Nephron (organoid): ENCODE data around the gene RPL18.
"Not testable (repeated sequence)": the region's sequence is repeated elsewhere in the genome, so short reads cannot be mapped to it uniquely, and the experiment has no call there.

ENCODE experiments used
- H3K27ac Mint-ChIP-seq, 3 experiments: 2 replicates each; pipeline ENCODE4 v1.8.0; 2020; ENCODE audit warnings: mixed read lengths in 3 of 3, mild to moderate bottlenecking in 2 of 3, moderate library complexity in 1 of 3
- H3K27me3 Mint-ChIP-seq: 2 replicates; pipeline ENCODE4 v1.8.0; 2021; ENCODE audit warnings: low read depth, mild to moderate bottlenecking, moderate library complexity, mixed read lengths
- H3K36me3 Mint-ChIP-seq: 2 replicates; pipeline ENCODE4 v1.8.0; 2020; ENCODE audit warnings: low read depth, mixed read lengths
- H3K4me1 Mint-ChIP-seq: 2 replicates; pipeline ENCODE4 v1.8.0; 2020; ENCODE audit warnings: mixed read lengths
- H3K4me3 Mint-ChIP-seq, 3 experiments: 2 replicates each; pipeline ENCODE4 v1.8.0; 2020; ENCODE audit warnings: mild to moderate bottlenecking in 3 of 3, mixed read lengths in 3 of 3, moderate library complexity in 2 of 3
- H3K9me3 Mint-ChIP-seq: 2 replicates; pipeline ENCODE4 v1.8.0; 2020; ENCODE audit warnings: mixed read lengths
- TF ChIP-seq, protein P1 (sequence below), 3 experiments: fragments of 200-600 bp; sonication (generic); IDR thresholded peaks; one replicate each; pipeline ENCODE4 v1.5.0; 2021; ENCODE audit warnings: antibody characterized with exemption in 3 of 3; ENCODE audit not compliant: unreplicated experiment in 3 of 3

Gene RPL18

DNA sequence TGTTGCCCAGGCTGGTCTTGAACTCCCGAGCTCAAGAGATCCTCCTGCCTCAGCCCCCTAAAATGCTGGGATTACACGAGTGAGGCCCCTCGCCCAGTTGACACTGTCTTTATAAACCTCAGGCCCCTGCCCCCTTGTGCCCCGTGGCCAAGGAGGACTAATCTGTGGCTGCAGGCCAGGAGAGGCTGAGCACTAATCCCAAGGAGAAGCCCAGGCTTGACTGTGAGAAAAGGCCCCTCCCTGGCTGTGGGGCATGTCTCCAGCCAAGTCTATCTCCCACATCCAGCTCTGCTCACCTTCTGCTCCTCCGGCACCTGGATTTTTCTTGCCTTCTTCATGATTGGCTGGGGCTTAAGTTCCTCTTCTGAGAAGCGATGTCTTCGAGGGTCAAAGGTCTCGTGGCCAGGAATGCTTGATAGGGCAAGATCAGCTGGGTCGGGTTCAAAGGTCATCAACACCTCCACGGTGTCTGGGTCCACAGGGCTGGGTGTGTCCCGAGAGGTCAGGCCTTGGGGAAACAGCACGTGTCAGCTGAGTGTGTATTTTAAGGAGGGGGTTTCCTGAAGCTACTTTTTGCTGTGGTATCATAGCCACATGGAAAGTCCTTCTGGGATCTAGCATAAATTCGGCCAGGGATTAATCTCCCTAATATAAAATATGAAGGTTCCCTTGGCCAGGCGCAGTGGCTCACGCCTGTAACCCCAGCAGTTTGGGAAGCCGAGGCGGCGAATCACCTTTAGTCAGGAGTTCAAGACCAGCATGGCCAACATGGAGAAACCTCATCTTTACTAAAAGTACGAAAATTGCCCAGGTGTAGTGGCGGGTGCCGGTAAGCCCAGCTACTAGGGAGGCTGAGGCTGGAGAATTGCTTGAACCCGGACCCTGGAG lies 14.4 kb upstream of the RPL18 start:
- H3K4me3 Mint-ChIP-seq = peak overlapping the region in 1 of 3 experiments; percentile 77
- no peaks in the 10 kb centered on the region for H3K9me3 Mint-ChIP-seq
- no peaks in the 10 kb centered on the region for H3K27me3 Mint-ChIP-seq
- H3K36me3 Mint-ChIP-seq = peaks cover 2% of the 10 kb centered on the region
- H3K27ac Mint-ChIP-seq = peak overlapping the region in 1 of 3 experiments; percentile 96
- H3K4me1 Mint-ChIP-seq = peaks cover 36% of the 10 kb centered on the region
- TF ChIP-seq, protein P1, sequence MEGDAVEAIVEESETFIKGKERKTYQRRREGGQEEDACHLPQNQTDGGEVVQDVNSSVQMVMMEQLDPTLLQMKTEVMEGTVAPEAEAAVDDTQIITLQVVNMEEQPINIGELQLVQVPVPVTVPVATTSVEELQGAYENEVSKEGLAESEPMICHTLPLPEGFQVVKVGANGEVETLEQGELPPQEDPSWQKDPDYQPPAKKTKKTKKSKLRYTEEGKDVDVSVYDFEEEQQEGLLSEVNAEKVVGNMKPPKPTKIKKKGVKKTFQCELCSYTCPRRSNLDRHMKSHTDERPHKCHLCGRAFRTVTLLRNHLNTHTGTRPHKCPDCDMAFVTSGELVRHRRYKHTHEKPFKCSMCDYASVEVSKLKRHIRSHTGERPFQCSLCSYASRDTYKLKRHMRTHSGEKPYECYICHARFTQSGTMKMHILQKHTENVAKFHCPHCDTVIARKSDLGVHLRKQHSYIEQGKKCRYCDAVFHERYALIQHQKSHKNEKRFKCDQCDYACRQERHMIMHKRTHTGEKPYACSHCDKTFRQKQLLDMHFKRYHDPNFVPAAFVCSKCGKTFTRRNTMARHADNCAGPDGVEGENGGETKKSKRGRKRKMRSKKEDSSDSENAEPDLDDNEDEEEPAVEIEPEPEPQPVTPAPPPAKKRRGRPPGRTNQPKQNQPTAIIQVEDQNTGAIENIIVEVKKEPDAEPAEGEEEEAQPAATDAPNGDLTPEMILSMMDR (IDR thresholded peaks at IDR 0.05; ENCODE audit: unreplicated experiment in 3 of 3) = no peak

DNA sequence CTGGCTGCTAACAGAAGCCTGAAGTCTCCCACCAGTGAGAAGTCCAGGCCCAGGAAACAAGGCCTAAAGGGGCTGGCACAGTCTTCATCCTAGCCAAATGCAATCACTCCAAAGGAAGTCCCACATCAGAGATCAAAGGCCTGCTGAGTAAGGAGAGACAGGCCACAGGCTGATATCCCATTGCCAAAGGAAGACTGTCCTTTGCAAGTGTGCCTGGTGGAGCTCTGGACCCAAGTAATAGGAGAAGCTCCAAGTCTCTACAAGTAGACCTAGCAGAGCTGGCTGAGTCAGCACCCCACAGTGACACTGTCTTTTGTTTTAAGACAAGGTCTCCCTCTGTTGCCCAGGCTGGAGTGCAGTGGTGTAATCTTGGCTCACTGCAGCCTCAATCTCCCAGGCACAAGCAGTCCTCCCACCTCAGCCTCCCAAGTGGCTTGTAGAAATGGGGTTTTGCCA lies 13.7 kb upstream of the RPL18 start:
- Mint-ChIP-seq H3K36me3 (no peaks in the 10 kb centered on the region), H3K4me1 (peaks cover 33% of the 10 kb centered on the region), H3K9me3 (no peaks in the 10 kb centered on the region), H3K4me3 (peak overlapping the region; percentile 16 to 53 (median 37)), H3K27me3 (no peaks in the 10 kb centered on the region), H3K27ac (peak overlapping the region in 2 of 3 experiments; percentile 28 to 72)
- TF ChIP-seq, protein P1 (IDR thresholded peaks at IDR 0.05; ENCODE audit: unreplicated experiment in 3 of 3) = no peak

DNA sequence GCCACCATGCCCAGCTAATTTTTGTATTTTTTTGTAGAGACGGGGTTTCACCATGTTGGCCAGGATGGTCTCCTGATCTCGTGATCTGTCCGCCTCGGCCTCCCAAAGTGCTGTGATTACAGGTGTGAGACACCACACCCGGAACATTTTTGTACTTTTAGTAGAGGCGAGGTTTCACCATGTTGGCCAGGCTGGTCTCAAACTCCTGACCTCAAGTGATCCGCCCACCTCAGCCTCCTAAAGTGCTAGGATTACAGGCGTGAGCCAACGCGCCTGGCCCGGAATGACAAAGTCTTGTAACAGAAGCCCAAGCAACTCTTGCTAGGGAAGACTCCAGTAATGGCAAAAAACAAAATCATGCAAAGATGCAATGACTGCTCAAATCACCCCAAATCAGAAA lies 13.3 kb upstream of the RPL18 start:
- not testable (repeated sequence) for H3K9me3 Mint-ChIP-seq, H3K36me3 Mint-ChIP-seq, H3K27me3 Mint-ChIP-seq
- peak overlapping the region in 2 of 3 experiments; percentile 37 to 53 for H3K4me3 Mint-ChIP-seq
- peak overlapping the region in 2 of 3 experiments; percentile 28 to 72 for H3K27ac Mint-ChIP-seq
- peaks cover 33% of the 10 kb centered on the region for H3K4me1 Mint-ChIP-seq

DNA sequence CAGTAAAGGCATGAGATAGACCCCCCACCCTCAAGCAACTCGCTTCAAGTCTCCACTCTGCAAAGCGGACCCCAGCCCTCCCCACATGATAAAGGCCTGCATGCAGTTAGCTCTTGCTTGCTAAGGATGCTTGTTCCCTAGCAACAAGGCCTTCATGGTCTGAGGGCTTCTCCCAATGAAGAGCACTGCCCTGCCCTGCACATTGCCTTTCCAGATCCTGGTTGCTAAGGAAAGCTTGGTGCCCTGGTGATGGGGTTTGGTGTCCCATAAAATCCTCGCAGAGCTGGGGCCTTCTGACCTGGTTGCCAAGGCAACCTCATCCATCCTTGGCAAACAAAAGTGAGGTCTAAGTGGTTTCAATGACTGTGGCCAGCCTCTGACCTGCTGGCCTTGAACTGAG lies 12.2 kb upstream of the RPL18 start:
- Mint-ChIP-seq H3K27ac (peak overlapping the region in 1 of 3 experiments; percentile 87), H3K9me3 (no peaks in the 10 kb centered on the region), H3K4me3 (no peak overlapping the region), H3K27me3 (no peaks in the 10 kb centered on the region), H3K4me1 (peaks cover 33% of the 10 kb centered on the region), H3K36me3 (no peaks in the 10 kb centered on the region)
- TF ChIP-seq, protein P1 (IDR thresholded peaks at IDR 0.05; ENCODE audit: unreplicated experiment in 3 of 3) = no peak

DNA sequence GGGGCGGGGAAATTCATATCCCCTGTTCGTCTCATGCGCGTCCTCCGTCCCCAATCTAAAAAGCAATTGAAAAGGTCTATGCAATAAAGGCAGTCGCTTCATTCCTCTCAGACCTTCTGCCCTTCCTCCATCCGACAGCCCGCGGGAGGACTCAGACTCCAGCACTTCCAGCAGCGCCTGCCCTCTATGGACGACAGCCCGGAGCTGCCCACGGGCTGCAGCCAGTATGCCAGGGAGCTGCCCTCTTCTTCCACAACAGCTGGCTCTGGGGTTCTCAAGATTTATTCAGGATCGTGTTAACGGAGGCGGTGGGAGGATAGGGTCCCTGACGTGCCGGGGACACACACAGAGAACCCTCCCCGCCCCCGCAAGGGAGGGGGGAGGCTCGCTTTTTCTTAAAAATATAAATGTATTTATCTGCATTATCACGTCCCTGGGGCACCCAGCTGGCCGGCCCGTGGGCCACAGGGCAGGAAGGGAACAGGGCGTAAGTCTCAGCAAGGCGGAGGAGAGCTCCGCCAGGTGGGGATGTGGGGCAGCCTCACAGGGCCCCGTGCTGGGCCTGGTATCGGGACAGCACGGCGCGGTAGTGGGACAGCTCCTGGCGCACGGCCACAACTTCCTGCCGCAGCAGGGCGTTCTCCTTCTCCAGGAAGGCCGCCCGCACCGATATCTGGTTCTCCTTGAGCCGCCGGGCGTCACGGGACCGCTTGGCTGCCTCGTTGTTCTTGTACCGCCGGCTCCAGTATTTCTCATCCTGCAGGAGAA lies 11.5 kb upstream of the RPL18 start:
- H3K4me3 Mint-ChIP-seq = peak overlapping the region; percentile 56 to 71 (median 57)
- peaks cover 30% of the 10 kb centered on the region for H3K4me1 Mint-ChIP-seq
- no peaks in the 10 kb centered on the region for H3K27me3 Mint-ChIP-seq
- no peaks in the 10 kb centered on the region for H3K9me3 Mint-ChIP-seq
- TF ChIP-seq, protein P1 (IDR thresholded peaks at IDR 0.05; ENCODE audit: unreplicated experiment in 3 of 3) = peak in 1 of 3 experiments; percentile 33
- H3K36me3 Mint-ChIP-seq = no peaks in the 10 kb centered on the region
- peak overlapping the region; percentile 53 to 87 (median 71) for H3K27ac Mint-ChIP-seq

DNA sequence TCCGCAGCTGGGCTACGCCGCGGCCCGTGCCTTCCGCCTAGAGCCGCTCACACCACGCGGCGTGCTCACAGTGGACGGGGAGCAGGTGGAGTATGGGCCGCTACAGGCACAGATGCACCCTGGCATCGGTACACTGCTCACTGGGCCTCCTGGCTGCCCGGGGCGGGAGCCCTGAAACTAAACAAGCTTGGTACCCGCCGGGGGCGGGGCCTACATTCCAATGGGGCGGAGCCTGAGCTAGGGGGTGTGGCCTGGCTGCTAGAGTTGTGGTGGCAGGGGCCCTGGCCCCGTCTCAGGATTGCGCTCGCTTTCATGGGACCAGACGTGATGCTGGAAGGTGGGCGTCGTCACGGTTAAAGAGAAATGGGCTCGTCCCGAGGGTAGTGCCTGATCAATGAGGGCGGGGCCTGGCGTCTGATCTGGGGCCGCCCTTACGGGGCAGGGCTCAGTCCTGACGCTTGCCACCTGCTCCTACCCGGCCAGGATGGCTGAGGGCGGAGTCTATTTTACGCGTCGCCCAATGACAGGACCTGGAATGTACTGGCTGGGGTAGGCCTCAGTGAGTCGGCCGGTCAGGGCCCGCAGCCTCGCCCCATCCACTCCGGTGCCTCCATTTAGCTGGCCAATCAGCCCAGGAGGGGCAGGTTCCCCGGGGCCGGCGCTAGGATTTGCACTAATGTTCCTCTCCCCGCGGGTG lies 10.8 kb upstream of the RPL18 start:
- TF ChIP-seq, protein P1 (IDR thresholded peaks at IDR 0.05; ENCODE audit: unreplicated experiment in 3 of 3) = no peak

More for the DNA sequence above, 10.8 kb upstream of the RPL18 start:
- H3K27me3 Mint-ChIP-seq = no peaks in the 10 kb centered on the region
- peaks cover 32% of the 10 kb centered on the region for H3K4me1 Mint-ChIP-seq
- peak overlapping the region; percentile 56 to 71 (median 57) for H3K4me3 Mint-ChIP-seq
- H3K27ac Mint-ChIP-seq = peak overlapping the region; percentile 53 to 87 (median 71)
- no peaks in the 10 kb centered on the region for H3K9me3 Mint-ChIP-seq
- no peaks in the 10 kb centered on the region for H3K36me3 Mint-ChIP-seq
